Measurements from ENCODE around the gene CD84. TPM values are rescaled to one million over a fixed set of nuclear protein-coding genes. Genes with fewer than 3 reads are reported as not detected.

Gene CD84
- total RNA-seq, 6 experiments from 2014 or later: 2.4 to 11.1 (median 3.4) TPM

DNA sequence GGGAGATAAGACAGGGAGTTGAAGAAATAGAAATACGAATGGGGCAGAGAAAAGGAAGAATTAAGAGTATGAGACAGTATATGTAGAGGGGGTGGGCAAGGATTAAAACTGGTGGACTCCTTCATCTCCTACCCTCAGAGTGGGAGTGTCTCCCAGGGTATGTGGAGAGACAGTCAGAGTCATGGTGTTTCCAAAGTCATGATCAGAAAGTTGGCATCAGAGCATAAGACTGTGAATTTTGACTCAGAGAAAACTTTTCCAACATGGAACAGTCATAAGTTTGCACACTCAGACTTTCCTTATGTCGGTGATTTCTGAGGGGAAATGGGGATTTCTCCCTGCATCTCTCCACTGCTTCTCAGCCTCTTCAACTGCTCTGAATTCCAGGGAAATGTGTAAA lies 2.4 kb downstream of the CD84 start:
- peak overlapping the region in 1 of 3 donors; percentile 16 for H3K27ac ChIP-seq
- no peaks in the 10 kb centered on the region for H3K27me3 ChIP-seq
- WGBS (ENCODE audit: insufficient coverage, low coverage, low lambda C conversion rate, missing lambda C conversion rate): 53% methylated on average over 2 of the region's 2 CpGs
- H3K36me3 ChIP-seq: no peaks in the 10 kb centered on the region
- H3K4me3 ChIP-seq: no peak overlapping the region
- intact Hi-C loops (cut with DNase I): no loop called here
- TF ChIP-seq CTCF (IDR thresholded peaks at IDR 0.05) (no peak), POLR2A (IDR thresholded peaks at IDR 0.05) (no peak)
- DNase-seq (no peak), ATAC-seq (no peak)
- no peaks in the 10 kb centered on the region for H3K4me1 ChIP-seq
- H3K9me3 ChIP-seq: no peaks in the 10 kb centered on the region

DNA sequence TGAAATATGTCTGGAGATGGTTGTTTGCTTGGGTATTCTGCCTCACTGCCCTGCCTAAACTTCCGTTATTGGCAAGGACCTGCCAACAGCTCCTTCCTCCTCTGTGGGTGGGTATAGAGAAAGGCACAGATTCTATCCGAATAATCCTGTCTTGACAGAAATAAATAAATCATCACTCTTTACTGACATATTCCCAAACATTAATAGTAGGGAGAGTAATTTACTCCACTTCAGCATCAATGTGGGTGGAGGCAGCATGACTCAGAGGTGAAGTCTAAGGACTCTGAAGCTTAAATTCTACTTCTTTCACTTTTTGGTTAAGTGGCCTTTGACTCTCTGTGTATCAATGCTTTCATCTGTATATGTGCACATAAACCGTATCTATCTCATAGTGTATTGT lies 2.9 kb downstream of the CD84 start:
- WGBS (ENCODE audit: insufficient coverage, low coverage, low lambda C conversion rate, missing lambda C conversion rate): 69% methylated on average over 3 of the region's 3 CpGs
- H3K27me3 ChIP-seq: no peaks in the 10 kb centered on the region
- intact Hi-C loops (cut with DNase I): no loop called here
- peak in 1 of 4 donors; percentile 24 for ATAC-seq
- TF ChIP-seq POLR2A (IDR thresholded peaks at IDR 0.05) (no peak), CTCF (IDR thresholded peaks at IDR 0.05) (no peak)
- H3K9me3 ChIP-seq: no peaks in the 10 kb centered on the region
- DNase-seq: no peak
- no peak overlapping the region for H3K4me3 ChIP-seq
- H3K27ac ChIP-seq: no peak overlapping the region
- no peaks in the 10 kb centered on the region for H3K4me1 ChIP-seq
- no peaks in the 10 kb centered on the region for H3K36me3 ChIP-seq

GRCh38 chr1:160575112-160575664 lies 4.1 kb downstream of the CD84 start:
- ATAC-seq (peak; percentile 57 to 78 (median 69)), DNase-seq (no peak)
- intact Hi-C loops (cut with DNase I): no loop called here
- no peaks in the 10 kb centered on the region for H3K27me3 ChIP-seq
- peak overlapping the region in 1 of 3 donors; percentile 36 for H3K27ac ChIP-seq
- H3K4me3 ChIP-seq: no peak overlapping the region
- no peaks in the 10 kb centered on the region for H3K36me3 ChIP-seq
- no peaks in the 10 kb centered on the region for H3K9me3 ChIP-seq
- TF ChIP-seq CTCF (IDR thresholded peaks at IDR 0.05) (no peak), POLR2A (IDR thresholded peaks at IDR 0.05) (peak; percentile 21)
- no peaks in the 10 kb centered on the region for H3K4me1 ChIP-seq
- WGBS (ENCODE audit: insufficient coverage, low coverage, low lambda C conversion rate, missing lambda C conversion rate): 62% methylated on average over 5 of the region's 5 CpGs

GRCh38 chr1:160570840-160571239 lies 8.5 kb downstream of the CD84 start:
- H3K27ac ChIP-seq: no peak overlapping the region
- peak in 3 of 4 donors; percentile 27 to 49 (median 37) for ATAC-seq
- WGBS (ENCODE audit: insufficient coverage, low coverage, low lambda C conversion rate, missing lambda C conversion rate): 50% methylated on average over 3 of the region's 3 CpGs

More at GRCh38 chr1:160570840-160571239, 8.5 kb downstream of the CD84 start:
- intact Hi-C loops (cut with DNase I): no loop called here
- Histone ChIP-seq H3K4me1 (no peaks in the 10 kb centered on the region), H3K9me3 (no peaks in the 10 kb centered on the region), H3K4me3 (no peak overlapping the region), H3K36me3 (no peaks in the 10 kb centered on the region), H3K27me3 (no peaks in the 10 kb centered on the region)
- no peak for TF ChIP-seq CTCF (IDR thresholded peaks at IDR 0.05)
- no peak for TF ChIP-seq POLR2A (IDR thresholded peaks at IDR 0.05)
- no peak for DNase-seq

All from right lobe of liver (tissue), 6 donors.